Endodermal cell (in vitro differentiated cells): ENCODE data around the gene TUB. TPM values are rescaled to one million over a fixed set of nuclear protein-coding genes. Genes with fewer than 3 reads are reported as not detected.

Experiments
- DNase-seq: peaks from one replicate; pipeline ENCODE4 v3.0.0-alpha.2; 2017
- H3K27ac ChIP-seq: 2 replicates; pipeline ENCODE4 v1.5.1; 2013; ENCODE audit warnings: mild to moderate bottlenecking, low read depth, low read length, moderate library complexity
- H3K27me3 ChIP-seq: 2 replicates; pipeline ENCODE4 v1.6.1; 2013; ENCODE audit warnings: mild to moderate bottlenecking, low read length, moderate library complexity; ENCODE audit not compliant: insufficient read depth, control insufficient read depth, poor library complexity, severe bottlenecking
- H3K36me3 ChIP-seq: 2 replicates; pipeline ENCODE4 v1.7.0; 2013; ENCODE audit warnings: mild to moderate bottlenecking, low read length, moderate library complexity; ENCODE audit not compliant: control insufficient read depth, insufficient read depth
- H3K4me1 ChIP-seq: one replicate; pipeline ENCODE4 v1.7.0; 2013; ENCODE audit warnings: low read length; ENCODE audit not compliant: control insufficient read depth, insufficient read depth
- H3K4me3 ChIP-seq: 2 replicates; pipeline ENCODE4 v1.5.1; 2013; ENCODE audit warnings: mild to moderate bottlenecking, low read length, moderate library complexity
- H3K9ac ChIP-seq: 2 replicates; pipeline ENCODE4 v1.6.1; 2013; ENCODE audit warnings: mild to moderate bottlenecking, low read length, moderate library complexity; ENCODE audit not compliant: poor library complexity, severe bottlenecking; ENCODE audit errors: extremely low read depth
- H3K9me3 ChIP-seq: 2 replicates; pipeline ENCODE4 v1.6.1; 2013; ENCODE audit warnings: mild to moderate bottlenecking, low read length, moderate library complexity; ENCODE audit not compliant: control insufficient read depth
- H3K27ac Mint-ChIP-seq: 2 replicates; pipeline ENCODE4 v1.8.0; 2020; ENCODE audit warnings: mixed read lengths
- H3K27me3 Mint-ChIP-seq: 2 replicates; pipeline ENCODE4 v1.8.0; 2021; ENCODE audit warnings: mild to moderate bottlenecking, mixed read lengths; ENCODE audit not compliant: insufficient read depth
- H3K36me3 Mint-ChIP-seq: 2 replicates; pipeline ENCODE4 v1.8.0; 2020; ENCODE audit warnings: low read depth, mixed read lengths
- H3K4me1 Mint-ChIP-seq: 2 replicates; pipeline ENCODE4 v1.8.0; 2020; ENCODE audit warnings: mixed read lengths
- H3K4me3 Mint-ChIP-seq: 2 replicates; pipeline ENCODE4 v1.8.0; 2020; ENCODE audit warnings: mild to moderate bottlenecking, moderate library complexity, mixed read lengths
- H3K9me3 Mint-ChIP-seq: 2 replicates; pipeline ENCODE4 v1.8.0; 2020; ENCODE audit warnings: mild to moderate bottlenecking, mixed read lengths
- WGBS, 2 experiments: methylation state at CpG; one replicate each; pipeline versions ENCODE4 v1.1.5 to v1.1.7; 2013; ENCODE audit warnings: missing lambda C conversion rate in 2 of 2, mixed read lengths in 1 of 2; ENCODE audit not compliant: insufficient coverage in 1 of 2, insufficient read length in 1 of 2; 5-methylcytosine and 5-hydroxymethylcytosine counted together
- total RNA-seq, 2 donors: library from RNA; stranded (reverse); fragmentation: NEBNext Ultra II Directional in 1 of 2; extraction: Animal tissue kit (Norgen Biotek cat#: 25700) in 1 of 2; gene quantifications; 2 replicates in 1 of 2; 3 replicates in 1 of 2; pipeline ENCODE4 v1.2.1, GENCODE V29; 2021
- TF ChIP-seq, protein P1 (sequence below): fragments of 200-600 bp; sonication (generic); conservative IDR thresholded peaks from 2 replicates; pipeline ENCODE4 v1.5.0; 2021; ENCODE audit warnings: antibody characterized with exemption, mild to moderate bottlenecking

TUB gene
- total RNA-seq, 2 donors from 2014 or later: 15.8 to 29.9 TPM

DNA sequence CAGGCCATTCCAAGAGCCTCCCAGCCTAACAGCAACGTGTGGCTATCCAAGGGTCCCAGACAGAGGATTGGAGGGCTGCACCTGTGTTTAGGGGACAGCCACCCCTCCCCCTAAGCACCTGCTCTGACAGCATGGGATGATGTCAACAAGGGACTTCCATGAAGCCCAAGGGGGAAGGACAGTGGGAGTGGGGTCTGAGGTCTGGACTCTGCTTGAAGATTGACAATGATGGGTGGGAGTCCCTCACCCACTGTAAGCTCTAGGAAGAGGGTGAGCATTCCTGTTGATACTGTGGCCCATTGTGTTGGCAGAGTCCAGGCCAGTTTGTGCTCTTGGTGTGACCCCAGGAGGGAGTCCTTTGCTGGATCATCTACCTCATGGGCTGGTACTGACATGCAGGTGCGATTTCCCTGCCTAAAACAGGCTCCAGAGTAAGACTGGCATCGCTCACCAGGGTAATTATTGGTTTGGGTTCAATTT is 46.9 kb upstream of the TUB start:
- Histone ChIP-seq H3K27ac (no peak overlapping the region), H3K36me3 (no peaks in the 10 kb centered on the region), H3K27me3 (peaks cover 14% of the 10 kb centered on the region), H3K9me3 (no peaks in the 10 kb centered on the region), H3K4me3 (no peak overlapping the region), H3K4me1 (no peaks in the 10 kb centered on the region), H3K9ac (no peak overlapping the region)
- no peaks in the 10 kb centered on the region for H3K36me3 Mint-ChIP-seq
- TF ChIP-seq, protein P1, sequence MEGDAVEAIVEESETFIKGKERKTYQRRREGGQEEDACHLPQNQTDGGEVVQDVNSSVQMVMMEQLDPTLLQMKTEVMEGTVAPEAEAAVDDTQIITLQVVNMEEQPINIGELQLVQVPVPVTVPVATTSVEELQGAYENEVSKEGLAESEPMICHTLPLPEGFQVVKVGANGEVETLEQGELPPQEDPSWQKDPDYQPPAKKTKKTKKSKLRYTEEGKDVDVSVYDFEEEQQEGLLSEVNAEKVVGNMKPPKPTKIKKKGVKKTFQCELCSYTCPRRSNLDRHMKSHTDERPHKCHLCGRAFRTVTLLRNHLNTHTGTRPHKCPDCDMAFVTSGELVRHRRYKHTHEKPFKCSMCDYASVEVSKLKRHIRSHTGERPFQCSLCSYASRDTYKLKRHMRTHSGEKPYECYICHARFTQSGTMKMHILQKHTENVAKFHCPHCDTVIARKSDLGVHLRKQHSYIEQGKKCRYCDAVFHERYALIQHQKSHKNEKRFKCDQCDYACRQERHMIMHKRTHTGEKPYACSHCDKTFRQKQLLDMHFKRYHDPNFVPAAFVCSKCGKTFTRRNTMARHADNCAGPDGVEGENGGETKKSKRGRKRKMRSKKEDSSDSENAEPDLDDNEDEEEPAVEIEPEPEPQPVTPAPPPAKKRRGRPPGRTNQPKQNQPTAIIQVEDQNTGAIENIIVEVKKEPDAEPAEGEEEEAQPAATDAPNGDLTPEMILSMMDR: no peak
- no peak overlapping the region for H3K27ac Mint-ChIP-seq
- no peaks in the 10 kb centered on the region for H3K9me3 Mint-ChIP-seq
- no peak for DNase-seq
- 85 to 100% methylated on average over 2 to 3 of the region's 3 CpGs for WGBS, 2 experiments
- peaks cover 5% of the 10 kb centered on the region for H3K4me1 Mint-ChIP-seq
- no peak overlapping the region for H3K4me3 Mint-ChIP-seq
- H3K27me3 Mint-ChIP-seq: peaks cover 48% of the 10 kb centered on the region

DNA sequence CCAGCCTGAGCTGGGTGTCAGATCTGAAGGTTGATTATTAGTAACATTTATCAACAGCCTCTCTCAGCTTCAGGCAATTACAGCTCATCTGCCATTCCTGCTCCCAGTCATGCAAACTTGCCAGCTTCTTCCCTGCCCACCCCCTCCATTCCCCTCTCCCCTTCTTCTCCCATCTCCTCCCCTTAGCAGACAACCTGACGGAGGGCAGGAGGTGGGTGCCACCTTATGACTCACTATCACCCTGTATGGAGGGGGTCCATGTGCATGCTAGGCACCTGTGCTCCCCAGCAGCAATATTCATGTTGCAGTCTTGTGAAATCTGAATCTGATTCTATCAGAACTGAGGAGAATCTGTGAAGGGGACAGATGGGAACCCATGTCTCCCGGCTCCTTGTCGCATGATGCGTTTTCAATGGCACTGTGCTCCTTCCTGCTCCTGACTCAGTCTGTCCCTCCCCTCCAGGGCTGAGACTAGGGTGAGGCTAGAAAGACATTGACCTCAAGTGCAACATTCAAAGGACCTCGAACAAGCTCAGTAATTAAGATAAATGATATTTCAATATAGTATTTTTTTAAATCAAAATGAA is 46.3 kb upstream of the TUB start:
- WGBS, 2 experiments: 90 to 94% methylated on average over 2 to 4 of the region's 5 CpGs
- Histone ChIP-seq H3K27me3 (peaks cover 11% of the 10 kb centered on the region), H3K9me3 (no peaks in the 10 kb centered on the region), H3K36me3 (no peaks in the 10 kb centered on the region), H3K9ac (no peak overlapping the region), H3K4me3 (no peak overlapping the region), H3K27ac (no peak overlapping the region), H3K4me1 (no peaks in the 10 kb centered on the region)
- H3K4me3 Mint-ChIP-seq: no peak overlapping the region
- peaks cover 42% of the 10 kb centered on the region for H3K27me3 Mint-ChIP-seq
- TF ChIP-seq, protein P1: no peak
- H3K27ac Mint-ChIP-seq: no peak overlapping the region
- no peaks in the 10 kb centered on the region for H3K36me3 Mint-ChIP-seq
- H3K4me1 Mint-ChIP-seq: peaks cover 5% of the 10 kb centered on the region
- H3K9me3 Mint-ChIP-seq: no peaks in the 10 kb centered on the region
- DNase-seq: no peak

DNA sequence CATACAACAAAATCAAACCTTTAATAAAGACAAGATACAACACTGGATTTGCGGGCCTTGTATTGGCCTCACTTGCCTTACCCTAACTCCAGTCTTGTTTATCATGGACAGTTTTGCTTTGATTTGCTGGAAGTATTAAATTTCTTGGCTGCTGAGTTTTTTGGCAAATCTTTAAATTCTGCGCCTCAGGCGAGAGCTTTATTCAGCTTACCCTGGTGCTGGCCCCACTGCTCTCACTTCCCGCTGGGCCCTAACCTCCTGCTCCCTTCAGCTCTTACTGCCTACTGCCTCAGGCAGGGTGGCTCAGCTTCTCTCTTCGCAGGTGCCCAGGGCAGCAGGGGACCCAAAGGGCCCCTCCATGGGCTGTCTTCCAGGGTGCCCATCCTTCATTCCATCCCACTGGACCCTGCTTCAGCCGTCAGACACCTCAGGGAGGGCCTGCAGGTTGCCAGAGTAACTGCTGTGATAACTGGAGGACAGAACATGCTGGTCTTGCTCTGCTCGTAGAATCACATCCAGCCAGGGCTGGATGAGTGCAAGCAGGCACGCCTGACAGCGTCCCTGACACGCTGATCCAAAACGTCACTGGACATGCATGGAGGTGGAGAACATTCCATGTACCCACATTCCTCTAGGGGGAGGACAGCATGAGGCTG is 45.7 kb upstream of the TUB start:
- peaks cover 5% of the 10 kb centered on the region for H3K4me1 Mint-ChIP-seq
- Histone ChIP-seq H3K4me3 (no peak overlapping the region), H3K27me3 (peaks cover 11% of the 10 kb centered on the region), H3K4me1 (no peaks in the 10 kb centered on the region), H3K36me3 (no peaks in the 10 kb centered on the region), H3K9me3 (no peaks in the 10 kb centered on the region), H3K9ac (no peak overlapping the region), H3K27ac (no peak overlapping the region)
- H3K4me3 Mint-ChIP-seq: no peak overlapping the region
- TF ChIP-seq, protein P1: no peak
- H3K36me3 Mint-ChIP-seq: no peaks in the 10 kb centered on the region
- no peak for DNase-seq
- WGBS, 2 experiments: 84 to 90% methylated on average over 7 to 11 of the region's 11 CpGs
- no peaks in the 10 kb centered on the region for H3K9me3 Mint-ChIP-seq
- peaks cover 37% of the 10 kb centered on the region for H3K27me3 Mint-ChIP-seq
- no peak overlapping the region for H3K27ac Mint-ChIP-seq
